ENCODE data around the gene NFYA.

DNA sequence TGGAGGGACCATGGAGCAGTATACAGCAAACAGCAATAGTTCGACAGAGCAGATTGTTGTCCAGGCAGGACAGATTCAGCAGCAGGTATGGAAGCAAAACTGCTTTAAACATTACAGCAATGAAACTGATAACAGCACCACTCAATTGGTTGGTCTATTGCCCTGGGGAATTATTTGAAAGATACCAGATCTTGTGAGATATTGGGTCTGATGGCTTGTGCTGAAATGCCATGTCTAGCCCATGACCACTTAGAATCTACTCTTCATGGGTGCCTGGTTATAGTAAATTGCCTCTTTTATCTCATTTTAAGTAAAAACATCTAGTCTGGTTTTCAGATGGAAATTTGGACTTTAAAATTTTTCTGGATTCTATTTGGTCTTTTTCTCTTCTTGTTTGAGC is 6.3 kb downstream of the NFYA start:
- TF ChIP-seq, protein P1, sequence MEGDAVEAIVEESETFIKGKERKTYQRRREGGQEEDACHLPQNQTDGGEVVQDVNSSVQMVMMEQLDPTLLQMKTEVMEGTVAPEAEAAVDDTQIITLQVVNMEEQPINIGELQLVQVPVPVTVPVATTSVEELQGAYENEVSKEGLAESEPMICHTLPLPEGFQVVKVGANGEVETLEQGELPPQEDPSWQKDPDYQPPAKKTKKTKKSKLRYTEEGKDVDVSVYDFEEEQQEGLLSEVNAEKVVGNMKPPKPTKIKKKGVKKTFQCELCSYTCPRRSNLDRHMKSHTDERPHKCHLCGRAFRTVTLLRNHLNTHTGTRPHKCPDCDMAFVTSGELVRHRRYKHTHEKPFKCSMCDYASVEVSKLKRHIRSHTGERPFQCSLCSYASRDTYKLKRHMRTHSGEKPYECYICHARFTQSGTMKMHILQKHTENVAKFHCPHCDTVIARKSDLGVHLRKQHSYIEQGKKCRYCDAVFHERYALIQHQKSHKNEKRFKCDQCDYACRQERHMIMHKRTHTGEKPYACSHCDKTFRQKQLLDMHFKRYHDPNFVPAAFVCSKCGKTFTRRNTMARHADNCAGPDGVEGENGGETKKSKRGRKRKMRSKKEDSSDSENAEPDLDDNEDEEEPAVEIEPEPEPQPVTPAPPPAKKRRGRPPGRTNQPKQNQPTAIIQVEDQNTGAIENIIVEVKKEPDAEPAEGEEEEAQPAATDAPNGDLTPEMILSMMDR (tag by site-specific recombination; IDR thresholded peaks at IDR 0.05) = no peak
- TF ChIP-seq SP3 (tag by site-specific recombination; IDR thresholded peaks at IDR 0.05) (no peak), KLF16 (tag by site-specific recombination; IDR thresholded peaks at IDR 0.05) (no peak)

Data from HEK293 (cell line).